ENCODE measurements around the gene KMT2E. TPM values are rescaled to one million over a fixed set of nuclear protein-coding genes. Genes with fewer than 3 reads are reported as not detected.

Gene KMT2E
- total RNA-seq, 2 experiments from 2014 or later: 50.1 to 72.8 TPM

DNA sequence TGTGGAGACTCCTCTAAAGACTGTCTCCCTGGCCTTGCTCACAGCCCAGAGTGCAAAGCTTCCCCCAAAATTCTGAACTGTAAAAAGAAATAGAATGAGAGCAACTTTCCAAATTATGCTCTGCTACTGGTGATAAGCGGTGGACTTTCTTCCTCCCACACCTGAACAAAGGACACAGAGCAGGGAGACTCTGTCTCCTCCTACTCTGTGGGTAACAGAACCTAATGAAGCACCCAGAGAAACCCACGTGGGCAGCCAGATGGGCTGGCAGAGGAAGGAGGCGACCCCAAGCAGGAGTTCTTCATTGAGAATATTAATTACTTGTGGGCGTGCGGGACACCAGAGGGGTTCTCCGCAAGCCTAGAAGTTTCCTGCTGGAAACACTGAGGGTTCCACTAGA, 139.5 kb downstream of the KMT2E start:
- no TSS peak for BruUV-seq (replicated peaks)
- H3K4me3 ChIP-seq (ENCODE audit: low read depth, low read length, poor library complexity, severe bottlenecking): no peak overlapping the region
- POLR2A ChIA-PET: interaction anchor here (0.6 kb wide), 1 partner anchor 1518 kb away, joined by 3 read pairs; no protein-coding TSS in a partner anchor

DNA sequence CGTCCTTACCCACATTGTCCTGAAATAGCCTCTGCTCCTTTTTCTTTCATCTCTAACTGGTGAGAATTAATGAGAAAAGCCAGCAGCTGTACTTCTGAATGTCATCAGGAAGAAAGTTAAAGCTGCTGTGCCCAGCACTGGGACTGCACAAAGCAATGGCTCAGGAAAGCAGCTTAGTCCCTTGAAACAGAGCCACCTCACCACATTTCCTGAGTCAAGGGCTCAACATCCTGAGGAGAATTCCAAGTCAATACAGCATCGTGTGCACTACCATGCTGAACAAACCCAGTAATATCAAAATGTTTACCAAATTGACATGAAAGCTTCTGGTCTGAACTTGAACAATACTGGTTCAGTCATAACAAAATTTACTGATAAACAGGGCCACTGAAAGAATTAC, 140.1 kb downstream of the KMT2E start:
- Histone ChIP-seq H3K9me3 (ENCODE audit: low read length) (no peaks in the 10 kb centered on the region), H3K79me2 (ENCODE audit: insufficient read depth, low read depth, low read length) (no peaks in the 10 kb centered on the region), H3K4me3 (ENCODE audit: low read depth, low read length, poor library complexity, severe bottlenecking) (no peak overlapping the region), H3K36me3 (ENCODE audit: insufficient read depth, low read length) (no peaks in the 10 kb centered on the region), H2AFZ (ENCODE audit: low read length) (no peak overlapping the region), H3K4me1 (ENCODE audit: insufficient read depth, low read length, poor library complexity, severe bottlenecking) (no peaks in the 10 kb centered on the region), H3K9me2 (ENCODE audit: insufficient read depth, low read length) (no peaks in the 10 kb centered on the region), H3K4me2 (ENCODE audit: low read length) (no peak overlapping the region), H3K27ac (ENCODE audit: low read depth, low read length, poor library complexity, severe bottlenecking) (no peak overlapping the region), H4K20me1 (ENCODE audit: insufficient read depth, low read length) (no peaks in the 10 kb centered on the region)
- no peak for DNase-seq (ENCODE audit: low spot score)
- ChIA-PET POLR2A (no interaction called here), CTCF (ENCODE audit: unreplicated experiment) (no interaction called here)
- no TSS peak for BruUV-seq (replicated peaks)
- TF ChIP-seq, protein P1, sequence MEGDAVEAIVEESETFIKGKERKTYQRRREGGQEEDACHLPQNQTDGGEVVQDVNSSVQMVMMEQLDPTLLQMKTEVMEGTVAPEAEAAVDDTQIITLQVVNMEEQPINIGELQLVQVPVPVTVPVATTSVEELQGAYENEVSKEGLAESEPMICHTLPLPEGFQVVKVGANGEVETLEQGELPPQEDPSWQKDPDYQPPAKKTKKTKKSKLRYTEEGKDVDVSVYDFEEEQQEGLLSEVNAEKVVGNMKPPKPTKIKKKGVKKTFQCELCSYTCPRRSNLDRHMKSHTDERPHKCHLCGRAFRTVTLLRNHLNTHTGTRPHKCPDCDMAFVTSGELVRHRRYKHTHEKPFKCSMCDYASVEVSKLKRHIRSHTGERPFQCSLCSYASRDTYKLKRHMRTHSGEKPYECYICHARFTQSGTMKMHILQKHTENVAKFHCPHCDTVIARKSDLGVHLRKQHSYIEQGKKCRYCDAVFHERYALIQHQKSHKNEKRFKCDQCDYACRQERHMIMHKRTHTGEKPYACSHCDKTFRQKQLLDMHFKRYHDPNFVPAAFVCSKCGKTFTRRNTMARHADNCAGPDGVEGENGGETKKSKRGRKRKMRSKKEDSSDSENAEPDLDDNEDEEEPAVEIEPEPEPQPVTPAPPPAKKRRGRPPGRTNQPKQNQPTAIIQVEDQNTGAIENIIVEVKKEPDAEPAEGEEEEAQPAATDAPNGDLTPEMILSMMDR (conservative IDR thresholded peaks at IDR 0.05; ENCODE audit: low read length): no peak
- no peak for TF ChIP-seq EZH2phosphoT487 (IDR thresholded peaks at IDR 0.05; ENCODE audit: borderline replicate concordance, low read depth, low read length)
- intact Hi-C loops (cut with micrococcal nuclease; ENCODE audit: unreplicated experiment): loop anchor here (5.0 to 10.0 kb wide), 2 partner anchors 183 to 431 kb away; partner anchors contain the start of gene EFCAB10

More for the DNA sequence above, 139.5 kb downstream of the KMT2E start:
- Histone ChIP-seq H3K9me3 (ENCODE audit: low read length) (no peaks in the 10 kb centered on the region), H3K79me2 (ENCODE audit: insufficient read depth, low read depth, low read length) (no peaks in the 10 kb centered on the region), H2AFZ (ENCODE audit: low read length) (no peak overlapping the region), H4K20me1 (ENCODE audit: insufficient read depth, low read length) (no peaks in the 10 kb centered on the region), H3K4me1 (ENCODE audit: insufficient read depth, low read length, poor library complexity, severe bottlenecking) (no peaks in the 10 kb centered on the region), H3K9me2 (ENCODE audit: insufficient read depth, low read length) (no peaks in the 10 kb centered on the region), H3K36me3 (ENCODE audit: insufficient read depth, low read length) (no peaks in the 10 kb centered on the region), H3K27ac (ENCODE audit: low read depth, low read length, poor library complexity, severe bottlenecking) (no peak overlapping the region), H3K4me2 (ENCODE audit: low read length) (no peak overlapping the region)
- TF ChIP-seq, protein P1 (conservative IDR thresholded peaks at IDR 0.05; ENCODE audit: low read length): no peak
- TF ChIP-seq EZH2phosphoT487 (IDR thresholded peaks at IDR 0.05; ENCODE audit: borderline replicate concordance, low read depth, low read length): no peak
- CTCF ChIA-PET (ENCODE audit: unreplicated experiment): no interaction called here
- intact Hi-C loops (cut with micrococcal nuclease; ENCODE audit: unreplicated experiment): loop anchor here (5.0 to 10.0 kb wide), 2 partner anchors 184 to 431 kb away; partner anchors contain the start of gene EFCAB10
- DNase-seq (ENCODE audit: low spot score): no peak

DNA sequence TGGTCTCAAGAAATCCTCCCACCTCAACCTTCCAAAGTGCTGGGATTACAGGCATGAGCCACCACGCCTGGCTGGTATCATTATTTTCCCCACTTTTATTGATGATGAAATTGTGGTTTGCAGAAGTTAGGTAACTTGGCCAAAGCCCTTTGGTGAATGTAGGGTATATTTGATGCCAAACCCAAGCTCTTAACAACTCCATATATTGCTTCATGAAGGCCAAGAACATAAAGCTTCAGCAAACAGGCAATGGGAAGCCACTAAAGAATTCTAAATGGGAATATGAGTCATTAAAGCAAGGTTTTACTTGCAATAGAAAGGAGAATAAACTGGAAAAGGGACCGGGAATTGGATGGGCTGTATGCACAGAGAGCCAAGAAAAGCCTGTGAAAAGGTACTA, 142.7 kb downstream of the KMT2E start:
- intact Hi-C loops (cut with micrococcal nuclease; ENCODE audit: unreplicated experiment): loop anchor here (10.0 kb wide), 1 partner anchor 428 kb away; the partner anchor contains the start of gene EFCAB10

More for the DNA sequence above, 142.7 kb downstream of the KMT2E start:
- Histone ChIP-seq H4K20me1 (ENCODE audit: insufficient read depth, low read length) (no peaks in the 10 kb centered on the region), H3K9me3 (ENCODE audit: low read length) (no peaks in the 10 kb centered on the region), H3K9me2 (ENCODE audit: insufficient read depth, low read length) (no peaks in the 10 kb centered on the region), H2AFZ (ENCODE audit: low read length) (no peak overlapping the region), H3K4me2 (ENCODE audit: low read length) (no peak overlapping the region), H3K79me2 (ENCODE audit: insufficient read depth, low read depth, low read length) (no peaks in the 10 kb centered on the region), H3K36me3 (ENCODE audit: insufficient read depth, low read length) (no peaks in the 10 kb centered on the region), H3K4me3 (ENCODE audit: low read depth, low read length, poor library complexity, severe bottlenecking) (no peak overlapping the region), H3K4me1 (ENCODE audit: insufficient read depth, low read length, poor library complexity, severe bottlenecking) (no peaks in the 10 kb centered on the region), H3K27ac (ENCODE audit: low read depth, low read length, poor library complexity, severe bottlenecking) (no peak overlapping the region)
- DNase-seq (ENCODE audit: low spot score): no peak
- BruUV-seq (replicated peaks): no TSS peak
- TF ChIP-seq, protein P1 (conservative IDR thresholded peaks at IDR 0.05; ENCODE audit: low read length): no peak
- no peak for TF ChIP-seq EZH2phosphoT487 (IDR thresholded peaks at IDR 0.05; ENCODE audit: borderline replicate concordance, low read depth, low read length)
- ChIA-PET POLR2A (no interaction called here), CTCF (ENCODE audit: unreplicated experiment) (no interaction called here)
